Omental fat pad (tissue), 4 donors: Measurements from ENCODE around the gene GTF2A1. TPM values are rescaled to one million over a fixed set of nuclear protein-coding genes. Genes with fewer than 3 reads are reported as not detected.

Experiments used
- ATAC-seq: fragments of 150-250 bp; one replicate; pipeline ENCODE4 v1.9.1; 2016; ENCODE audit warnings: mild to moderate bottlenecking, moderate library complexity; ENCODE audit not compliant: low FRiP score
- DNase-seq: peaks from one replicate; pipeline ENCODE4 v3.0.0-alpha.2; 2019; ENCODE audit warnings: low spot score
- CTCF ChIP-seq, 3 donors: fragments of 450-650 bp; IDR thresholded peaks; one replicate each; pipeline ENCODE4 v1.5.1; 2016 to 2017; ENCODE audit warnings: antibody characterized with exemption in 3 of 3, mild to moderate bottlenecking in 3 of 3, moderate library complexity in 2 of 3
- total RNA-seq, 4 donors: library from RNA; depleted of rRNA; stranded (reverse); fragments of >200 nt; gene quantifications; one replicate each; pipeline ENCODE4 v1.1.0, GENCODE V29; 2016

Gene GTF2A1
- total RNA-seq, 4 donors from 2014 or later, result 17.4 to 32.0 (median 22.8) TPM

GRCh38 chr14:81144824-81145603 is 75.7 kb downstream of the GTF2A1 start:
- TF ChIP-seq CTCF (IDR thresholded peaks at IDR 0.05), result no peak
- no peak for DNase-seq
- no peak for ATAC-seq

- no peak for DNase-seq
- ATAC-seq, result no peak
- TF ChIP-seq CTCF (IDR thresholded peaks at IDR 0.05), result no peak
Observed at GRCh38 chr14:81143793-81144192, 77.0 kb downstream of the GTF2A1 start.

- TF ChIP-seq CTCF (IDR thresholded peaks at IDR 0.05), result no peak
- DNase-seq (no peak), ATAC-seq (no peak)
Observed at GRCh38 chr14:81141426-81141825, 79.3 kb downstream of the GTF2A1 start.

DNA sequence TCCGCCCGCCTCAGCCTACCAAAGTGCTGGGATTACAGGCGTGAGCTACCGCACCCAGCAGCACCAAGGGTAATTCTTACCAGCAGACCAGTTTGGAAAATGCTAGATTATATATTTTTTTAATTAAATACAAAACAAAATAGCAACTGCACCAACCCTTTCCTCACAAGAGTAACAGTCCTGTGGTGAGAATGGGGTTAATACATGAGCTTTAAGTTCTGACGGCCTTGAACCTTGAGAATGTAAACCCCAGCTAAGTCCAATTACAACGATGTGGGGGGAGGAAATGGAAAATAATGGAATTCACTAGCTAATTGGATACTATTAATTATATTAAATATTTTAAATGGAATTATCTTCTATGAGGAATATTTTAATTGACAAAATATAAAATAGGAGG is 82.3 kb downstream of the GTF2A1 start:
- ATAC-seq (no peak), DNase-seq (no peak)
- no peak for TF ChIP-seq CTCF (IDR thresholded peaks at IDR 0.05)

- TF ChIP-seq CTCF (IDR thresholded peaks at IDR 0.05), result no peak
- ATAC-seq, result no peak
- DNase-seq, result no peak
Observed at GRCh38 chr14:81137316-81137715, 83.4 kb downstream of the GTF2A1 start.

- TF ChIP-seq CTCF (IDR thresholded peaks at IDR 0.05), result no peak
- no peak for ATAC-seq
- DNase-seq, result no peak
Observed at GRCh38 chr14:81133400-81133799, 87.4 kb downstream of the GTF2A1 start.

- ATAC-seq (no peak), DNase-seq (no peak)
- TF ChIP-seq CTCF (IDR thresholded peaks at IDR 0.05), result no peak
Observed at GRCh38 chr14:81132468-81132867, 88.3 kb downstream of the GTF2A1 start.
